GM12864 (cell line): ENCODE results near the gene CATSPERB.

Experiments used
- DNase-seq: peaks from one replicate; pipeline ENCODE4 v3.0.0-alpha.2; 2011; ENCODE audit warnings: low read depth
- H3K4me3 ChIP-seq: 2 replicates; pipeline ENCODE4 v1.5.1; 2011; ENCODE audit warnings: mild to moderate bottlenecking, low read depth, low read length, control low read depth
- CTCF ChIP-seq: IDR thresholded peaks from 2 replicates; pipeline ENCODE4 v1.5.1; 2011; ENCODE audit warnings: low read depth, mild to moderate bottlenecking, moderate library complexity, low read length, control low read depth, inconsistent platforms; ENCODE audit errors: missing control alignments

CATSPERB gene

GRCh38 chr14:91653451-91653850, 78.4 kb downstream of the CATSPERB start:
- H3K4me3 ChIP-seq = no peak overlapping the region
- TF ChIP-seq CTCF = no peak
- no peak for DNase-seq

- H3K4me3 ChIP-seq = no peak overlapping the region
- peak; percentile 8 for DNase-seq
- TF ChIP-seq CTCF = peak; percentile 46
Observed at GRCh38 chr14:91649930-91650329, 82.0 kb downstream of the CATSPERB start.

- no peak for DNase-seq
- no peak overlapping the region for H3K4me3 ChIP-seq
- no peak for TF ChIP-seq CTCF
Observed at GRCh38 chr14:91647856-91648255, 84.0 kb downstream of the CATSPERB start.

- DNase-seq = no peak
- no peak for TF ChIP-seq CTCF
- no peak overlapping the region for H3K4me3 ChIP-seq
Observed at GRCh38 chr14:91636604-91637003, 95.3 kb downstream of the CATSPERB start.

GRCh38 chr14:91624757-91625156, 107.1 kb downstream of the CATSPERB start:
- no peak for DNase-seq
- TF ChIP-seq CTCF = no peak
- no peak overlapping the region for H3K4me3 ChIP-seq

- no peak for DNase-seq
- no peak overlapping the region for H3K4me3 ChIP-seq
- no peak for TF ChIP-seq CTCF
Observed at GRCh38 chr14:91614187-91614586, 117.7 kb downstream of the CATSPERB start.

GRCh38 chr14:91613459-91614112, 118.3 kb downstream of the CATSPERB start:
- H3K4me3 ChIP-seq = no peak overlapping the region
- TF ChIP-seq CTCF = no peak
- DNase-seq = no peak
